ENCODE measurements around the gene D2HGDH.
"Not testable (repeated sequence)": the region's sequence is repeated elsewhere in the genome, so short reads cannot be mapped to it uniquely, and the experiment has no call there.

The D2HGDH gene

GRCh38 chr2:241817126-241817820, 82.8 kb downstream of the D2HGDH start:
- DNase-seq: no peak
- H2BK120ac ChIP-seq (ENCODE audit: insufficient read depth, low read length, poor library complexity): no peak overlapping the region
- no peak overlapping the region for H3K14ac ChIP-seq (ENCODE audit: low read length)
- H2BK5ac ChIP-seq (ENCODE audit: low read depth, low read length, poor library complexity): no peak overlapping the region
- H2AK5ac ChIP-seq (ENCODE audit: low read length): no peak overlapping the region
- no peak overlapping the region for H3K18ac ChIP-seq (ENCODE audit: low read length)
- no peak overlapping the region for H3K4me2 ChIP-seq (ENCODE audit: low read length)
- no peak overlapping the region for H3K4me3 ChIP-seq (ENCODE audit: low read depth, low read length)
- WGBS (ENCODE audit: extremely low coverage, insufficient coverage, insufficient read length): no CpG with 5 or more reads among the region's 16 CpGs
- no peaks in the 10 kb centered on the region for H3K27me3 ChIP-seq (ENCODE audit: insufficient read depth, low read length)
- H2BK12ac ChIP-seq (ENCODE audit: low read length): no peak overlapping the region
- no peaks in the 10 kb centered on the region for H3K36me3 ChIP-seq (ENCODE audit: control insufficient read depth in 1 of 2, insufficient read depth in 2 of 2, low read length in 2 of 2)
- H2AFZ ChIP-seq (ENCODE audit: insufficient read depth, low read length, poor library complexity): no peak overlapping the region
- H4K91ac ChIP-seq (ENCODE audit: low read depth, low read length): no peak overlapping the region
- no peak overlapping the region for H4K12ac ChIP-seq (ENCODE audit: low read depth, low read length)
- H3K23ac ChIP-seq (ENCODE audit: low read length): no peak overlapping the region
- no peak overlapping the region for H3K9ac ChIP-seq (ENCODE audit: low read length)
- H3K27ac ChIP-seq (ENCODE audit: low read depth, low read length): no peak overlapping the region
- no peaks in the 10 kb centered on the region for H3K79me1 ChIP-seq (ENCODE audit: low read length)
- H4K8ac ChIP-seq (ENCODE audit: low read depth, low read length): no peak overlapping the region
- H3K79me2 ChIP-seq (ENCODE audit: control insufficient read depth, insufficient read depth, low read length, poor library complexity): no peaks in the 10 kb centered on the region
- H3K4me1 ChIP-seq (ENCODE audit: control insufficient read depth in 1 of 2, insufficient read depth in 2 of 2, low read length in 2 of 2): no peaks in the 10 kb centered on the region
- H3K9me3 ChIP-seq (ENCODE audit: insufficient read depth, low read depth, low read length): peaks cover 8% of the 10 kb centered on the region
- no peak overlapping the region for H3K4ac ChIP-seq (ENCODE audit: low read depth, low read length)

GRCh38 chr2:241817821-241818215, 83.4 kb downstream of the D2HGDH start:
- not testable (repeated sequence) for H2AFZ ChIP-seq (ENCODE audit: insufficient read depth, low read length, poor library complexity); H3K79me1 ChIP-seq (ENCODE audit: low read length); H3K27ac ChIP-seq (ENCODE audit: low read depth, low read length); H2BK120ac ChIP-seq (ENCODE audit: insufficient read depth, low read length, poor library complexity); H3K9ac ChIP-seq (ENCODE audit: low read length); H3K4me2 ChIP-seq (ENCODE audit: low read length); DNase-seq; H3K36me3 ChIP-seq (ENCODE audit: control insufficient read depth in 1 of 2, insufficient read depth in 2 of 2, low read length in 2 of 2); H4K91ac ChIP-seq (ENCODE audit: low read depth, low read length); H2BK12ac ChIP-seq (ENCODE audit: low read length); H3K18ac ChIP-seq (ENCODE audit: low read length); H3K23ac ChIP-seq (ENCODE audit: low read length); H3K9me3 ChIP-seq (ENCODE audit: insufficient read depth, low read depth, low read length); H4K12ac ChIP-seq (ENCODE audit: low read depth, low read length); H3K4me3 ChIP-seq (ENCODE audit: low read depth, low read length); H3K79me2 ChIP-seq (ENCODE audit: control insufficient read depth, insufficient read depth, low read length, poor library complexity); H4K8ac ChIP-seq (ENCODE audit: low read depth, low read length); H3K27me3 ChIP-seq (ENCODE audit: insufficient read depth, low read length); H3K4ac ChIP-seq (ENCODE audit: low read depth, low read length); H3K4me1 ChIP-seq (ENCODE audit: control insufficient read depth in 1 of 2, insufficient read depth in 2 of 2, low read length in 2 of 2); H2BK5ac ChIP-seq (ENCODE audit: low read depth, low read length, poor library complexity); H3K14ac ChIP-seq (ENCODE audit: low read length); H2AK5ac ChIP-seq (ENCODE audit: low read length)
- no CpG with 5 or more reads among the region's 10 CpGs for WGBS (ENCODE audit: extremely low coverage, insufficient coverage, insufficient read length)
